ENCODE measurements around the gene TMEM144.

The TMEM144 gene

GRCh38 chr4:158163941-158164767, 46.1 kb upstream of the TMEM144 start:
- H3K4me2 ChIP-seq (ENCODE audit: low read depth, low read length, poor library complexity, severe bottlenecking), result no peak overlapping the region
- H3K27me3 ChIP-seq (ENCODE audit: low read length), result no peaks in the 10 kb centered on the region

GRCh38 chr4:158164768-158165213, 45.5 kb upstream of the TMEM144 start:
- H2AFZ ChIP-seq (ENCODE audit: low read depth, low read length, severe bottlenecking), result no peak overlapping the region
- H3K36me3 ChIP-seq (ENCODE audit: low read length), result no peaks in the 10 kb centered on the region
- no peaks in the 10 kb centered on the region for H3K27me3 ChIP-seq (ENCODE audit: low read length)
- TF ChIP-seq, protein P1, sequence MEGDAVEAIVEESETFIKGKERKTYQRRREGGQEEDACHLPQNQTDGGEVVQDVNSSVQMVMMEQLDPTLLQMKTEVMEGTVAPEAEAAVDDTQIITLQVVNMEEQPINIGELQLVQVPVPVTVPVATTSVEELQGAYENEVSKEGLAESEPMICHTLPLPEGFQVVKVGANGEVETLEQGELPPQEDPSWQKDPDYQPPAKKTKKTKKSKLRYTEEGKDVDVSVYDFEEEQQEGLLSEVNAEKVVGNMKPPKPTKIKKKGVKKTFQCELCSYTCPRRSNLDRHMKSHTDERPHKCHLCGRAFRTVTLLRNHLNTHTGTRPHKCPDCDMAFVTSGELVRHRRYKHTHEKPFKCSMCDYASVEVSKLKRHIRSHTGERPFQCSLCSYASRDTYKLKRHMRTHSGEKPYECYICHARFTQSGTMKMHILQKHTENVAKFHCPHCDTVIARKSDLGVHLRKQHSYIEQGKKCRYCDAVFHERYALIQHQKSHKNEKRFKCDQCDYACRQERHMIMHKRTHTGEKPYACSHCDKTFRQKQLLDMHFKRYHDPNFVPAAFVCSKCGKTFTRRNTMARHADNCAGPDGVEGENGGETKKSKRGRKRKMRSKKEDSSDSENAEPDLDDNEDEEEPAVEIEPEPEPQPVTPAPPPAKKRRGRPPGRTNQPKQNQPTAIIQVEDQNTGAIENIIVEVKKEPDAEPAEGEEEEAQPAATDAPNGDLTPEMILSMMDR (IDR thresholded peaks at IDR 0.05; ENCODE audit: insufficient read depth, low read length, poor library complexity, severe bottlenecking), result no peak
- no peak for TF ChIP-seq EZH2phosphoT487 (conservative IDR thresholded peaks at IDR 0.05; ENCODE audit: low read length)
- no peaks in the 10 kb centered on the region for H3K79me2 ChIP-seq (ENCODE audit: insufficient read depth, low read length)
- H3K9me2 ChIP-seq (replicated peaks; ENCODE audit: insufficient read depth, low read length), result no peaks in the 10 kb centered on the region
- no peak overlapping the region for H3K4me2 ChIP-seq (ENCODE audit: low read depth, low read length, poor library complexity, severe bottlenecking)
- H3K27ac ChIP-seq (ENCODE audit: low read depth, low read length), result no peak overlapping the region
- no peaks in the 10 kb centered on the region for H3K9me3 ChIP-seq (ENCODE audit: insufficient read depth, low read length)
- no peak overlapping the region for H3K4me3 ChIP-seq (ENCODE audit: insufficient read depth, low read length, poor library complexity, severe bottlenecking)
- H3K9ac ChIP-seq (ENCODE audit: low read length), result no peak overlapping the region
- H3F3A ChIP-seq (ENCODE audit: insufficient read depth), result no peaks in the 10 kb centered on the region
- H4K20me1 ChIP-seq (ENCODE audit: low read depth, low read length), result no peaks in the 10 kb centered on the region

More at GRCh38 chr4:158163941-158164767, 46.1 kb upstream of the TMEM144 start:
- no peaks in the 10 kb centered on the region for H3K9me2 ChIP-seq (replicated peaks; ENCODE audit: insufficient read depth, low read length)
- H4K20me1 ChIP-seq (ENCODE audit: low read depth, low read length), result no peaks in the 10 kb centered on the region
- H3F3A ChIP-seq (ENCODE audit: insufficient read depth), result no peaks in the 10 kb centered on the region
- no peak overlapping the region for H2AFZ ChIP-seq (ENCODE audit: low read depth, low read length, severe bottlenecking)
- TF ChIP-seq EZH2phosphoT487 (conservative IDR thresholded peaks at IDR 0.05; ENCODE audit: low read length), result no peak
- TF ChIP-seq, protein P1 (IDR thresholded peaks at IDR 0.05; ENCODE audit: insufficient read depth, low read length, poor library complexity, severe bottlenecking), result no peak
- no peaks in the 10 kb centered on the region for H3K79me2 ChIP-seq (ENCODE audit: insufficient read depth, low read length)
- no peak overlapping the region for H3K27ac ChIP-seq (ENCODE audit: low read depth, low read length)
- no peaks in the 10 kb centered on the region for H3K36me3 ChIP-seq (ENCODE audit: low read length)
- H3K4me3 ChIP-seq (ENCODE audit: insufficient read depth, low read length, poor library complexity, severe bottlenecking), result no peak overlapping the region
- no peak overlapping the region for H3K9ac ChIP-seq (ENCODE audit: low read length)
- no peaks in the 10 kb centered on the region for H3K9me3 ChIP-seq (ENCODE audit: insufficient read depth, low read length)

DNA sequence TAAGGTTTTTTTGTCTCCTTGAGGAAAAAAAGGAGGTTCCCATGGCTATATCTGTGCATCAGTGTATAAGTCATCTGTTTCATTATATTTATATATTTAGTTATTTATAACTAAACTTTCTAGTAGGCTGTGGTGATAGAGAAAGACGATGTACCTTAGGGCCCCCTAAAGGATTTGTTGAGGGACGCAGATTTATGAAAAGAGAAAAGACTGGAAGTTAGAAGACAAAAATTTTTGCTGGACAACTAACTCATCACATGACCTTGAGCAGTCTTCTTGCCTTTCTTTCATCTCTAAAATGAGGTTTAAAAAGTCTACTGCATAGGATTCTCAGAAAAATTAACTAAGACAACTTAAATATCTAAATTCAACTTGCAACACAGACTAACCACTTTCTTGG, 43.6 kb upstream of the TMEM144 start:
- Histone ChIP-seq H3F3A (ENCODE audit: insufficient read depth) (no peaks in the 10 kb centered on the region), H3K27ac (ENCODE audit: low read depth, low read length) (no peak overlapping the region), H2AFZ (ENCODE audit: low read depth, low read length, severe bottlenecking) (no peak overlapping the region), H3K27me3 (ENCODE audit: low read length) (no peaks in the 10 kb centered on the region), H3K9me3 (ENCODE audit: insufficient read depth, low read length) (no peaks in the 10 kb centered on the region), H3K9me2 (replicated peaks; ENCODE audit: insufficient read depth, low read length) (no peaks in the 10 kb centered on the region), H3K36me3 (ENCODE audit: low read length) (no peaks in the 10 kb centered on the region), H3K4me3 (ENCODE audit: insufficient read depth, low read length, poor library complexity, severe bottlenecking) (no peak overlapping the region), H3K9ac (ENCODE audit: low read length) (no peak overlapping the region), H3K4me2 (ENCODE audit: low read depth, low read length, poor library complexity, severe bottlenecking) (no peak overlapping the region), H4K20me1 (ENCODE audit: low read depth, low read length) (no peaks in the 10 kb centered on the region), H3K79me2 (ENCODE audit: insufficient read depth, low read length) (no peaks in the 10 kb centered on the region)
- no peak for TF ChIP-seq EZH2phosphoT487 (conservative IDR thresholded peaks at IDR 0.05; ENCODE audit: low read length)
- TF ChIP-seq, protein P1 (IDR thresholded peaks at IDR 0.05; ENCODE audit: insufficient read depth, low read length, poor library complexity, severe bottlenecking), result no peak

All from SU-DHL-6 (cell line).